Activated T-helper 1 cell treated with anti-CD3 and anti-CD28 coated beads, Interleukin-2, amount 50 U/mL, for 16 hours (primary cell): Measurements from ENCODE around the gene RIMBP3C.
A peak's percentile ranks its signal among the peaks of the same experiment; 100 is the strongest.
"Not testable (repeated sequence)": the region's sequence is repeated elsewhere in the genome, so short reads cannot be mapped to it uniquely, and the experiment has no call there.

Experiments used
- DNase-seq, 2 donors: peaks; one replicate each; pipeline ENCODE4 v3.0.0-alpha.2; 2020; ENCODE audit warnings: low read depth in 1 of 2, low spot score in 1 of 2

The RIMBP3C gene

DNA sequence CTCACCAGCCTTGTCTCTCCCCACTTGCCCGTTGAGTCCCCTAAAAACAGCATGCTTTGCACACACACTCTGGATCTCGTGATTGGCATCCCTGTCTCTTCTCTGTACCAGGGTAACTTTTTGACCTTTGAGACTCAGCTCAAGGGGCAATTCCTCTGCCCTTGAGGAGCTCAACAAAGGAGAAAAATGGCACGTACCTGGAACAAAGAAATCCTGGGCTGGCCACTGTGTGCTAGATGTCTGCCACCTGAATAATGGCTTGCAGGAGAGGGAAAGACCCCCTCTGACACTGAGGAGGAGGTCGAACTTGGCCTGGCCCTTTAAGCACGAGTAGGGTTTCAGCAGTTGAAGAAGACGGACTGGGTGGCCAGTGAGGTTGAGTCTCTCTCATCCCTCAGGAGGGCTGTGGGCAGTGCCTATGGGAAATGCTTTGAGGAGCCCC, 22.1 kb upstream of the RIMBP3C start:
- no peak for DNase-seq

DNA sequence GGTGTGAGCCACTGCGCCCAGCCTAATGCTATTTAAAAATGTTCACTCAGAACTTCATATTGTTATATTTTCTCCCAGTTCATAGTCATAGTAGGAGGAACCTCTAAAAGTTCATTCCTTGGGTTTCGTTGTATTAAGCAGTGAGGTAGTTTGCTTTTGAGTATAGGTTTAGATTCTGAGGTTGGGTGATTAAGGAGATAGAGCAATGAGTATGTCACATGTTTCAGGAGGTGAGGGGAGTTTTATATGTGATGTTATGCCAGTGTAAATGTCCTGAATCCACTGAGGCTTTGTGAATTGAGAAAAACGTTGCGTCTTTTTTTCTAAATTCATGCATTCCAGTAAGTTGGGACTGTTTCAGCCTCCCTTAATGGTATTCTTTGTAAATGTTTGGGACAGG, 20.4 kb upstream of the RIMBP3C start:
- DNase-seq, result no peak

DNA sequence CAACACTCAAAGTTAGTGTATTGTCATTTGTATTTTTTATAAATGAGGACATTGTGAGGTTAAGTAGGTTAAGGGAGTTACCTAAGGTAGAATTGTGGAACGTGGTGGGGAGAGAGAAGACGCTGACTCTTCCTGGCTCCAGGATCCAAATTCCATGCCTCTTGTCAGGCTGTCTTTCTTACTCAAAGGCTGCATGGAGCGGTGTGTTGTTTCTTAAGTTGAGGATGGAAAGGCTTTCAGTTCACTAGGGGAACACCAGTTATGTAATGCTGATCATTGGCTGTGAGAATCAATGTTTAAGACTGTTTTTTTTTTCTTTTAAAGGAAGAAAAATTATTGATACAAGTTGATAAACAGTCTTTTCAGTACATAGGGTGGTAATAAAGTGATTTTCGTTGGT, 19.1 kb upstream of the RIMBP3C start:
- DNase-seq, result no peak

DNA sequence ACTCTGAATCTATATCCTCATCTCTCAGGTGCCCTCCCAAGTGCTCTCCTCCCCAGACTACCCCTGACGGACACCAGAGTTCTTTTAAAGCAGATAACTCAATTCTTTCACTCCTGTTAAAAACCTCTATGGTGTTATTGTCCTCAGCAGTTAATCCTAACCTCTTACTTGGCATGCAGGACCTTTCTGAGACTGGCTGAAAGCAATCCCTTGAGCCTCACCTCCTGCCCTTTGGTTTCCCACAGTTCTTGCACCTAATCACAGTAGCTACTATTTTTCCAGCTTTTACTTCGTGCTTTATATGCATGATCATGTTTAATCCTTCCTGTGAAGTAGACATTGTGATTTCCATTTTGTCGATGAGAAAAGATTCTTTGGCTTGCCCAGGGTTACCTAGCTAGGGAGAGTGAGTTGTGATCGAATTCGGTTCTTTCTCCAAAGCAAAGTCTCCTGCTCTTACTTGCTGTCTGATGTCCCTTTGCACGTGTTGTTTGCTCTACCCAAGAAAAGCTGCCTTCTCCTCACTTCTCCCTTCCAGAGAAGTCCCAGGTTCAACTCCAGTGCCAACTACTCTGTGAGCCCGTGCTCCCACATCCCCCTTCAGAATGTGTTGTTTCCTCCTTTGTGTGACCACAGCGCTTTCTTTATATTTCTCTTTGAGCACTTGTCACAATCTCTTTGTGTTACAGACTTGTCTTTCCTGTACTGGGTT, 18.4 kb upstream of the RIMBP3C start:
- no peak for DNase-seq

DNA sequence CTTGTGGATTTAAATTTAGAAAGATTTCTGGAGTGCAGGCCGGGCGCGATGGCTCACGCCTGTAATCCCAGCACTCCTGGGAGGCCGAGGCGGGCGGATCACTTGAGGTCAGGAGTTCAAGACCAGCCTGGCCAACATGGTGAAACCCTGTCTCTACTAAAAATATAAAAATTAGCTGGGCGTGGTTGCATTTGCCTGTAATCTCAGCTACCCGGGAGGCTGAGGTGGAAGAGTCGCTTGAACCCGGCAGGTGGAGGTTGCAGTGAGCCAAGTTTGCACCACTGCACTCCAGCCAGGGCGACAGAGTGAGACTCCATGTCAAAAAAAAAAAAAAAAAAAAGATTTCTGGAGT, 17.8 kb upstream of the RIMBP3C start:
- DNase-seq, result not testable (repeated sequence)

DNA sequence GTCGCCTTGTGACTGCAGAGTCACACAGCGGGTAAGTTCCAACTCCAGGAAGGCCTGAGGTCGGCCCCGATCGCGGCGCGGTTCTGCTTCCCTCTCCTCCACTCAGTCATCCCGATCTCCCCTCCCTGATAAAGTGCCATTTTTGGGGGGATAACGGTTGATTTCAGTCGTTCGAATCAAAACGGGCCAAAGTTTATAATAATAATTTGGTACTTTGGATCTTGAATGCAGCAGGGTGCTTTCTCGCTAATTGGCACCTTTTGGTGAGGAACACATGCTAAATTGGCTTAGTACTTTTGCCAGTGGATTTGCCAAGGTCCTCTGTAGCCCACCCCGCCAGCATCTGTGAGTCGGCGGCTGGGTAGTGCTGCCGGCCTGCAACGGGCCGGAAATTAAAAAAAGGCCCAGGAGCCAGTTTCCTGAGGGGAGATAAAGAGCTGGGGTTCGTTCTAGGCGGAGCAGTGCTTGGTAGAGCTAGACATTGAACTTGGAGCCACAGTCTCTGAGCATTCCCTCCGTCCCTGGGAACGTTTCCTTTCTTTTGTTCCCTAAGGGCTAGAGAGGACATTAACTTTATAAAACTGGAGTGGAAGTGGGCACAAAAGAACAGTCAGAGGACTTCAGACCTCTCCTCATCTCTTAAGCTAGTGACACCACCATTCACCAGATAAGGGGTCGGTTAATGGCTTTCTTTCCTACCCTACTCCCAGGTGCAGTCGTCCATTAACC, 17.2 kb upstream of the RIMBP3C start:
- no peak for DNase-seq

DNA sequence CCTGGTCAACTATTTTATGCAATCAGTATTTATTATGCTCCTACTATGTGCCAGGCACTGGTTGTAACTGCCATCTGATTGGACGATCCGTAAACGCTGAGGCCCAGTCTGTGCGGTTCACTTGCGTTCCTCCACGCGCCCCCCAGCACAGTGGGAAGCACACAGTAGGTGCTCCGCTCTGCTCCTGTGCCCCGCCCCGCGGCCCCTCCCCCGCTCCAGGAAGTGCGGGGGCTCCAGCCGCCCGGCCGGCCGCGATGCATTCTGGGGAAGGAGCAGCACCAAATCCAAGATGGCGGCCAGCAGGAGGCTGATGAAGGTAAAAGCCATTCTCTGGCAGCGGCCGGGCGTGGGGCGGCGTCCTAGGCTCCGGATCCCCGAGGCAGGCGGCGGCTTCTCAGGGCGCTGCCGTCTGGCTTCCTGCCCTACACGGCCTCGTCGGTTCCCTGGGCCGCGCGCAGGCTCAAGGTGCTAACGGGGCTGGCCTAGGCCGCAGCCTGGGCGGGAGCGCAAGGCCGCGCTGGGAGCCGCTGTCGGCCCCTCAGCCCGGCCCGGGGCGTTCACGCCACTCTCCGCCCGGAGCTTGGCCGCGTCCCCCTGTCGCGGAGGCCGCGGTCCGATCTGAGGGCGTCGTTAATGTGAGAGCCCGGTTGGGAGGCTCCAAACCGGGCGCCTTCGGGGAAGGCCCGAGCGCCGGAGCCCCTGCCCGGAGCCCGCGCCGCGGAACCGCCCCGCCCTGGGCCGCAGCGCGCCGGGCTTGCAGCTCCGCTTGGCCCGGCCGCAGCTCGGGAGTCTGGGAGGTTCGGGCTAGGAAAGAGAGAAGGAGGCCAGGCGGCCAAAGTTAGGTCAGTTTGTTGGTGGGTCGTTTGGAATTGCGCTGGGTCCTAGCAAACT, 16.4 kb upstream of the RIMBP3C start, which contains the start of gene UBE2L3:
TSS of gene UBE2L3 (plus strand) at position 259 of the 891 bp plus-strand sequence. CDS start at position 290, 31 bp downstream.
- DNase-seq, result peak; percentile 70 to 76

DNA sequence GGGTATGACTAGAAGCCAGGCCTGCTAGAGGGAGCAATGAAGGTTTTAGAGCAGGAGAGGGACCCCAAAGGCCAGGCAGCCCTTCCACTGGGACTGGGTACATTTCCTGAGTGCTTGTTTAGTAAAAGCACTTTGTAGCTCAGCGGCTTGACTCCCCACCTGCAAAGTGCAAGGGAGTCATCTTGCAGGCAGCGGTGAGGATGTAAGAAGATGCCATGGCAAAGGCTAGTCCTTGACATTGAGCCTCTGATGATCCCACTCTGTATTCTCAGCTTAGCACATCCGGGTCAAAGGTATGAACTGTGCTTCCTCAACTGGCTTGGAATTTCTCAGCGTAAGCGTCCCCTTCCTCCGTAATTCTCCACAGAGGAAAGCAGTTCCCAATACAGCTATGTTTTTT, 13.2 kb upstream of the RIMBP3C start:
- no peak for DNase-seq

DNA sequence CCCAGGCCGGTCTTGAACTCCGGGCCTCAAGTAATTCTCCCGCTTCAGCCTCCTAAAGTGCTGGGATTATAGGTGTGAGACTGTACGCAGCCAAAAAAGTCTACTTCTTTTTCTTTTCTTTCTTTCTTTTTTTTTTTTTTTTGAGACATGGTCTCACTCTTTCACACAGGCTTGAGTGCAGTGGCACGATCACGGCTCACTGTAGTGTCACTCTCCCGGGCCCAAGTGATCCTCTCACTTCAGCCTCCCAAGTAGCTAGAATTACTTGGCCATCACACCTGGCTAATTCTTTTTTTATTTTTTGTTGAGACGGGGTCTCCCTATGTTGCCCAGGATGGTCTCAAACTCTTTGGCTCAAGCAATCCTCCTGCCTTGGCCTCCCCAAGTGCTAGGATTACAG, 12.7 kb upstream of the RIMBP3C start:
- DNase-seq, result no peak

DNA sequence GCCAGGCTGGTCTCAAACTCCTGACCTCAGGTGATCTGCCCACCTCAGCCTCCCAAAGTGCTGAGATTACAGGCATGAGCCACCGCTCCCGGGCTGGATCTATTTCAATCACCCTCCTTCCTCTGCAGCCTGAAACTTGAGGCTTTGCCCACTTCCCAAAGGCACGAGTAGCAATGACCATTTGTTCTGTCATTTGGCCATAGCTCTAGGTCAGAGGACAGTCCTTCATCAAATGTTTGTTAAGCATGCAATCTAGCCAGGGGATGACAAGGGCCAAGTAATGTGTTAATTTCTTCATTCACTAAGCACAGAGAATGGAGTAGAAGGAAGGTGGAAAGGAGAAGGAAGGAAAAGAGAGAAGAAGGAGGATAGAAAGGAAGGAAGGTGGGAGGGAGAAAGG, 9.4 kb upstream of the RIMBP3C start:
- not testable (repeated sequence) for DNase-seq

DNA sequence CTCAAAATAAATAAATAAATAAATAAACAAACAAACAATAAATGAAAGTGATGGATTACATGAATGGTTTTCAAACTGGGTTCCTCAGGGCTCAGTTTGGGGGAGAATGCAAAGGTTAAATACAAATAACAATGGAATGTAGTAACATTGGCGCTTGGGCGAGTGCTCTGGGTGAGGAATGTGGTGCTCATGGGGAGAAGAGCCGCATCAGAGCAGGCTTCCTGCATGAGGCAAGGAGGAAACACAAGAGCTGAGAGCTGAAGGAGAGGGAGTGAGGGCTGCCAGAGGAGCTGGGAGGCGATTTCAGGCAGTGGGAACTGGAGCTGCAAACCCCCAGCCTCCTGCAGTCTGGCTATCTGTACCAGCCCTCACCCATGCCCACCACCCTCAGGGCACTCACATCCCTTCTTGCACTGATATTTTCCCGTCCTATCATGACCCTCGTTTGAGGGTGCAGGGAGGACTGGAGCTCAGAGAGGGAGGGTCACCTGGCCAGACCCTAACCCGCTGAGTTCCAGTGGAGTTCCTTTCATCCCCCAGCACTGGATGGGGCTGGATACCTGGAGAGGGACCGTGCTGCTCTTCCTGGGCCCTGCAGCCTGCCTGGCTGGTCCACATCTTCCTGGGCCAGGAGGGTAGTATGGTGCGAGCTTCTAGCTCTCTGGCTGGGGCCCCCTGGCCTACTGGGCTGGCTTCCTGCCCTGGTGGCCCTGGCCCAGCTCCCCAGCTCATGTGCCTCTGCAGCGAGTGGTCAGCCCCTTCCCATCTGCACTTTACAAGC, 8.3 kb upstream of the RIMBP3C start:
- DNase-seq, result not testable (repeated sequence)

DNA sequence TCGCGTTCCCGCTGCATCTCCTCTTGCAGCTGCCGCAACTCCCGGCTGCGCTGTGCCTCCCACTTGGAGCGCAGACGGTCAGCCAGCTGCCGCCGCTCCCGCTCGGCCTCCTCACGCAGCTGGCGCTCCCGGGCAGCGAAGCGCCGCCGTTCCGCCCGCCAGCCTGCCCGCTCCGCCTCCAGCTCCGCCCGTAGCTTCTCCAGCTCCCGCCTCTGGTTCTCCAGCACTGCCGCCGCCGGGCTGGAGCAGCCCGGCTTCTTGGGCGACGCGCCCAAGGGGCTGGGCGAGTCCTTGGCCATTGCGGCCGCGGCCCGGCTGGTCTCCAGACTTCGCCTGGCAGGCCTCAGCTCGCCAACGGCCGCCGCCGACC, 598 bp downstream of the RIMBP3C start:
- DNase-seq, result not testable (repeated sequence)

DNA sequence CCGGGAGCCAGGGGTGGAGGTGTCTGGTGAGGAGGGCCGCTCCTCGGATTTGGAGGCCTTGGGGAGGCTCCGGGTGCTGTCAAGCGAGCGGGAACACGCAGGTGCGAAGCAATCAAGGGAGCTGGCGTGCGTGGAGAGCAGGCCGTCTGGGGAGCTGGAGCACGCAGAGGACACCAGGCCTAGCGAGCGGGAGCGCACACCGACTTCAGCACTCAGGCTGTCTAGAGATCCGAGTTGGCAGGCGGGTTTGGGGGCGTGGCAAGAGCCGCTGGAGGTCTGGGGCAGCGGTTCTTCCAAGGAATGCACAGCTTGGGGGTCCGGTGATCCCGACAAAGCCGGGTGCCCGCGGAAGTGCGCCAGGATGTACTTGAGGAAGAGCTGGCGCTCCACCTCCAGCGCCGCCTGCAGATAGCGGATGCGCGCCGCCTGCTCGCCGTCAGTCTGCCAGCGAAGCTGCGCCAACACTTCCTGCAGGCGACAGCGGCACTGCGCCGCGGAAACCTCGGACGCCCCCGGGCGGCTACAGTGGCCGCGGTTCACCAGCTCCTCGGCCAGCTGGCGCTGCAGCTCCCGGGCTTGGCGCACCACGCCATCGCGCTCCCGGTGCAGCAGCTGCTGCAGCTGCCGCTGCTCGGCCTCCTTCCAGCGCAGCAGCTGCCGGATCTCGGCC, 1.1 kb downstream of the RIMBP3C start:
- not testable (repeated sequence) for DNase-seq

DNA sequence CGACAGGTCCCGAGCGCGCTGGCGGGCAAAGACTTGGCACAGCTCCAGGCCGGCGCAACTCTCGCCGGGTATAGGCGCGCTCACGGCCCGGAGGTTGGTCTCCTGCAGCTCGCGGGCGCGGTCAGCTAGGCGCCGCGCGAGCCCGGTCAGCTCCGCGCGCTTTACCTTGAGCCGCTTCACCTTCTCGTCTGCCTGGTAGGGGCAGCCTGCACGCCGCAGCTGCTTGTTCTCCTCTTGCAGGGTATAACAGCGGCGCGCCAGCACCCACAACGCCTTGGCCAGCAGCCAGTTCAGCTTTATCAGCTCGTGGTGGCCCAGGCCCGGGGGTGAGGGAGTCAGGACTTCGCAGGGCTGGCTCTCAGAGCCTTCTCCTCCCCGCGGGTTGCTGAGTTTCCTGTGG, 1.7 kb downstream of the RIMBP3C start:
- DNase-seq, result not testable (repeated sequence)

DNA sequence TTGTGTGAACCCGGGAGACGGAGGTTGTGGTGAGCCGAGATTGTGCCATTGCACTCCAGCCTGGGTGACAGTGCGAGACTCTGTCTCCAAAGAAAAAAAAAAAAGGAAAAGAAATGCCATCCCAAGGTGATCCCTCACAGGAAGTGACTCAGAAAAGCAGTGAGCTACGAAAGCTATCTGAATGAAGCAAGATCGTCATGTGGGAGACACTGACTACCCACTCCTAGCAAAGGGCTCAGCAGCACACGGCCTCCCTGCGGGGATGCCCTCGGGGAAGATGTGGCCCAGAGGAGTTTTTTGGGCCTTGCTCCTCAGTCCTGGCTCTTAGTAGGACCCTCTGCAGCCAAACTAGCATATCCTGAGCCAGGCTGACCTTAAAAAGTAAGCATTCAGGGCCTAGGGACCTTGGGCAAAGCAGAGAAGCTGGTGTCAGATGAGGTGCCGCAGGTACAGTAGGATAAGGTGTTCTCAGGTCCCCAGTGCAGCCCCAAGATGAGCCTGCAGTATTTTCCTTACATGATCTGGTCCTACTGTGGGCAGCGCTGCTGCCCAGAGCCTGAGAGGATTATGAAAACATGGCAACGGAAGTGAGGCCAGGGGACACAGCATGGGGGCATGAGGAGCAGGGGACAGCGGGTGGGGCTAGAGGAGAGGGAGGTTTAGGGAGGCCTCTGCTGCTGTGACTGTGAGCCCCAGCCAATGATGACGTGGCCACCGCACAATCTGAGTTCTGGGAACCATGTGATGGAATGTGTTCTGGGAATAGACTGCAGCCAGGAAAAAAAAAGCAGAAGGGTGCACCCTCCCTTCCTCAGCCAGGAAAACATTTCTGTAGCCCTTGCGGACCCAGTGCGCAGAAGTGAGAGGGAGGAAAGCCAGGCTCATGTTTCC, 6.6 kb downstream of the RIMBP3C start:
- DNase-seq, result not testable (repeated sequence)

DNA sequence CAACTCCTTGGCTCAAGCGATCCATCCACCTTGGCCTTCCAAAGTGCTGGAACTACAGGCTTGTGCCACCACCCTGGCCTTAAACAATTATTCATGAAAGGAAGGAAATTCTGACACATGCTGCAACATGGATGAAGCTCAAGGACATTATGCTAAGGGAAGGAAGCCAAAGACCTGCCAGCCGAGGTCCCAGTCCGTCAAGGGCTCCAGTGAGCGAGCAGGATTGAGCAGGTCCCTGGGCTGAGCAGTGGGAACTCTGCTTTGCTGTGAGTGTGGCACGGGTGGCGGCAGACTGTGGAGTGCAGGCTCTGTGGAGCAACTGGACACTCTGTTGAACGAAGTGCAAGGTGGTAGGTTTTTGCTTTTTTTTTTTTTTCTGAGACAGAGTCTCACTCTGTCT, 11.4 kb downstream of the RIMBP3C start:
- not testable (repeated sequence) for DNase-seq

DNA sequence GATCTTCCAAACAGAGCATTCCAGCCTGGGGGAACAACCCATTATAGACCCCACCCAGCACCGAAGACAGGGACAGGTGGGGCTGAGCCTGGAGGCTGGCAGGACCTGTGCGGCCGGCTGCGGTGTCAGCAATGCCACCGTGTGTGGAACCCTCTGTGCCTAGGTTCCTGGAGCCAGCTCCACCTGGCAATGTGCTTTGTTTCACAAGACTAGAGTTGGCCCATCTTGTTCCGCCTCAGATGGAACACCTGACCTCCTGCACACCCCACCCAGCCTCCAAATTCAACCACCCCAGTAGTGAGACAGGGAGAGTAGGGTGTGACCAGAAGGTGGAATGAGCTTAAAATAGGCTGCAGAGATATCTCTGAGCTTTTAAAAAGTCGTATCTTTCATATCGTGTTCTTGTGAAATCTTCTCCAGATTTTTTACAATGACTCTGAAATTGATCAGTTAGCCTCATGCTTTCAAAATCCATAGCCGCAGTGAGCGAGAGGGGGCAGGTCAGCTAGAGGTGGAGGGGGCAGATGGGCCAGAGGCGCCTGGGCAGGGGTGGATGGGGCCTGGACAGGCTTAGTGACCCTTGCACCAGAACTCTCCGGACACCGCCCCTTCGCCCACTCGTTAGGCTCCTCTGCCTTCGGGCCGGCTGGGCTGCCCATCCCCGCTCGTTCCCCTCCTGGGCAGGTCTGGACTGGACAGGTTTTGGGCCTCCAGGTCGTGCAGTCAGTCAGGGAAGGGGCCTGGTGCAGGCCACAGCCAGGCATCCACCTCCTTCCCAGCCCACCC, 18.2 kb downstream of the RIMBP3C start:
- DNase-seq, result not testable (repeated sequence)

DNA sequence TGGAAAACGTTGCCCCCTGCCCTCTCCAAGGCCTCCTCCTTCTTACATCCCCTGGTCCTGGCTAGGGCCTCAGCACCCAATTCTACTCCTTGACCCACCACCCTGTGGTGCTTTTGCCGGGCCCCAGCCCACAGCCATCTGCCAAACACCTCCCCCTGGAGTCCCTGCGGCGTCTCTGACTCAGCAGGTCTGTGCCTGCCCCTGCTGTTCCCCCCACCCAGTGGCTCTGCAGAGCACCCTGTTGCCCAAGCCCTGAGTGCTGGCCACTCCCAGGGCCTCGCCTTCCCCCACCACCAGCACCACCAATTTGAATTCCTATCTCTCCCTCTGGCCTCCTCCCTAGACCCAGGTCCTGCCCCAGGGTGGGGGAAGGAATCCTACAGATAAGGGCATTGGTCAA, 19.7 kb downstream of the RIMBP3C start:
- not testable (repeated sequence) for DNase-seq
